ENCODE measurements around the gene SSRP1.
"Not testable (repeated sequence)": the region's sequence is repeated elsewhere in the genome, so short reads cannot be mapped to it uniquely, and the experiment has no call there.

The SSRP1 gene

GRCh38 chr11:57358991-57359390 is 23.3 kb upstream of the SSRP1 start:
- DNase-seq = no peak

- DNase-seq = peak; percentile 24
Observed at GRCh38 chr11:57358543-57358961, 22.9 kb upstream of the SSRP1 start.

- peak; percentile 21 for DNase-seq
Observed at GRCh38 chr11:57357856-57358255, 22.2 kb upstream of the SSRP1 start.

- no peak for DNase-seq
Observed at GRCh38 chr11:57357310-57357709, 21.6 kb upstream of the SSRP1 start.

- peak; percentile 70 for DNase-seq
Observed at GRCh38 chr11:57356268-57356667, 20.6 kb upstream of the SSRP1 start.

GRCh38 chr11:57354699-57355098 is 19.0 kb upstream of the SSRP1 start:
- DNase-seq = peak; percentile 62

GRCh38 chr11:57353852-57354251 is 18.2 kb upstream of the SSRP1 start:
- DNase-seq = peak; percentile 58

GRCh38 chr11:57353446-57353845 is 17.8 kb upstream of the SSRP1 start:
- no peak for DNase-seq

- DNase-seq = no peak
Observed at GRCh38 chr11:57353036-57353435, 17.3 kb upstream of the SSRP1 start.

GRCh38 chr11:57349491-57350274 is 14.0 kb upstream of the SSRP1 start:
- peak; percentile 48 for DNase-seq

- no peak for DNase-seq
Observed at GRCh38 chr11:57348636-57349313, 13.1 kb upstream of the SSRP1 start.

- no peak for DNase-seq
Observed at GRCh38 chr11:57348052-57348451, 12.4 kb upstream of the SSRP1 start.

GRCh38 chr11:57347336-57347735 is 11.6 kb upstream of the SSRP1 start:
- no peak for DNase-seq

GRCh38 chr11:57345555-57346211 is 10.0 kb upstream of the SSRP1 start:
- peak; percentile 69 for DNase-seq

- DNase-seq = no peak
Observed at GRCh38 chr11:57344826-57345225, 9.1 kb upstream of the SSRP1 start.

GRCh38 chr11:57343825-57344224 is 8.1 kb upstream of the SSRP1 start:
- DNase-seq = no peak

GRCh38 chr11:57342702-57343101 is 7.0 kb upstream of the SSRP1 start:
- no peak for DNase-seq

- no peak for DNase-seq
Observed at GRCh38 chr11:57341250-57341808, 5.6 kb upstream of the SSRP1 start.

GRCh38 chr11:57340039-57340615 is 4.4 kb upstream of the SSRP1 start:
- no peak for DNase-seq

GRCh38 chr11:57339328-57339727 is 3.6 kb upstream of the SSRP1 start:
- DNase-seq = no peak

GRCh38 chr11:57338142-57338541 is 2.5 kb upstream of the SSRP1 start, which contains the start of gene P2RX3:
Gene P2RX3 (plus strand): TSS chr11:57338352. CDS start chr11:57338551, 199 bp downstream.
- no peak for DNase-seq

GRCh38 chr11:57336856-57337255 is 1.2 kb upstream of the SSRP1 start:
- DNase-seq = not testable (repeated sequence)

- DNase-seq = no peak
Observed at GRCh38 chr11:57336111-57336666, 497 bp upstream of the SSRP1 start.

Data from inflammatory macrophage treated with lipopolysaccharide for 4 hours (primary cell).